GM21447 (cell line): ENCODE measurements around the gene NECAP2.
"Not testable (repeated sequence)": the region's sequence is repeated elsewhere in the genome, so short reads cannot be mapped to it uniquely, and the experiment has no call there.

Experiments used
- ATAC-seq: cut with Tn5 transposase; IDR thresholded peaks from one replicate; pipeline ENCODE4 v1.9.1; 2021; ENCODE audit not compliant: unreplicated experiment

NECAP2 gene

GRCh38 chr1:16425125-16426025 lies 15.1 kb upstream of the NECAP2 start:
- no peak for ATAC-seq

- ATAC-seq = no peak
Measured at GRCh38 chr1:16430606-16431005, 9.9 kb upstream of the NECAP2 start.

- no peak for ATAC-seq
Measured at GRCh38 chr1:16433030-16433429, 7.5 kb upstream of the NECAP2 start.

- no peak for ATAC-seq
Measured at GRCh38 chr1:16434007-16434406, 6.5 kb upstream of the NECAP2 start.

- ATAC-seq = no peak
Measured at GRCh38 chr1:16434501-16434900, 6.0 kb upstream of the NECAP2 start.

GRCh38 chr1:16436946-16437474 lies 3.5 kb upstream of the NECAP2 start, which contains the start of gene SPATA21:
Gene SPATA21 (minus strand): TSS chr1:16437424. CDS start chr1:16431371, 6,053 bp downstream.
- ATAC-seq = no peak

GRCh38 chr1:16438516-16438915 lies 2.0 kb upstream of the NECAP2 start:
- ATAC-seq = no peak

- ATAC-seq = no peak
Measured at GRCh38 chr1:16438924-16439323, 1.6 kb upstream of the NECAP2 start.

- peak; percentile 15 for ATAC-seq
Measured at GRCh38 chr1:16440131-16440469, 424 bp upstream of the NECAP2 start.

GRCh38 chr1:16441282-16441665 lies 750 bp downstream of the NECAP2 start:
- peak; percentile 17 for ATAC-seq

GRCh38 chr1:16442265-16442664 lies 1.7 kb downstream of the NECAP2 start:
- no peak for ATAC-seq

- no peak for ATAC-seq
Measured at GRCh38 chr1:16442941-16443340, 2.4 kb downstream of the NECAP2 start.

- ATAC-seq = no peak
Measured at GRCh38 chr1:16443975-16444770, 3.6 kb downstream of the NECAP2 start.

GRCh38 chr1:16445052-16445451 lies 4.5 kb downstream of the NECAP2 start:
- ATAC-seq = no peak

GRCh38 chr1:16446116-16446515 lies 5.6 kb downstream of the NECAP2 start:
- ATAC-seq = no peak

GRCh38 chr1:16447641-16448040 lies 7.1 kb downstream of the NECAP2 start:
- ATAC-seq = no peak

GRCh38 chr1:16449065-16449464 lies 8.5 kb downstream of the NECAP2 start:
- ATAC-seq = no peak

- no peak for ATAC-seq
Measured at GRCh38 chr1:16449666-16450065, 9.1 kb downstream of the NECAP2 start.

GRCh38 chr1:16450863-16451481 lies 10.4 kb downstream of the NECAP2 start:
- no peak for ATAC-seq

GRCh38 chr1:16451841-16452528 lies 11.5 kb downstream of the NECAP2 start:
- ATAC-seq = no peak

GRCh38 chr1:16454909-16455308 lies 14.4 kb downstream of the NECAP2 start:
- not testable (repeated sequence) for ATAC-seq
